ENCODE results near the gene TRPC3.
"Not testable (repeated sequence)": the region's sequence is repeated elsewhere in the genome, so short reads cannot be mapped to it uniquely, and the experiment has no call there.

Gene TRPC3

GRCh38 chr4:121943941-121944340 lies 7.9 kb downstream of the TRPC3 start:
- DNase-seq = peak; percentile 21

GRCh38 chr4:121939690-121940089 lies 12.2 kb downstream of the TRPC3 start:
- no peak for DNase-seq

- peak; percentile 7 for DNase-seq
Measured at GRCh38 chr4:121938282-121939092, 13.4 kb downstream of the TRPC3 start.

- no peak for DNase-seq
Measured at GRCh38 chr4:121936101-121936500, 15.8 kb downstream of the TRPC3 start.

GRCh38 chr4:121934635-121935034 lies 17.2 kb downstream of the TRPC3 start:
- no peak for DNase-seq

GRCh38 chr4:121932212-121932974 lies 19.5 kb downstream of the TRPC3 start:
- no peak for DNase-seq

- no peak for DNase-seq
Measured at GRCh38 chr4:121930304-121930703, 21.6 kb downstream of the TRPC3 start.

- no peak for DNase-seq
Measured at GRCh38 chr4:121927948-121928347, 23.9 kb downstream of the TRPC3 start.

- DNase-seq = not testable (repeated sequence)
Measured at GRCh38 chr4:121926490-121926889, 25.4 kb downstream of the TRPC3 start.

GRCh38 chr4:121923306-121923705 lies 28.6 kb downstream of the TRPC3 start:
- no peak for DNase-seq

GRCh38 chr4:121913667-121914066 lies 38.2 kb downstream of the TRPC3 start:
- DNase-seq = no peak

- DNase-seq = no peak
Measured at GRCh38 chr4:121908346-121908745, 43.5 kb downstream of the TRPC3 start.

GRCh38 chr4:121900132-121900983 lies 51.5 kb downstream of the TRPC3 start:
- peak; percentile 81 for DNase-seq

GRCh38 chr4:121898150-121898549 lies 53.7 kb downstream of the TRPC3 start:
- peak; percentile 12 for DNase-seq

GRCh38 chr4:121888134-121888533 lies 63.7 kb downstream of the TRPC3 start:
- no peak for DNase-seq

GRCh38 chr4:121885115-121885514 lies 66.7 kb downstream of the TRPC3 start:
- no peak for DNase-seq

- peak; percentile 43 for DNase-seq
Measured at GRCh38 chr4:121881158-121881557, 70.7 kb downstream of the TRPC3 start.

GRCh38 chr4:121879135-121879534 lies 72.7 kb downstream of the TRPC3 start:
- no peak for DNase-seq

- no peak for DNase-seq
Measured at GRCh38 chr4:121877041-121877773, 74.7 kb downstream of the TRPC3 start.

GRCh38 chr4:121876070-121876469 lies 75.8 kb downstream of the TRPC3 start:
- no peak for DNase-seq

- no peak for DNase-seq
Measured at GRCh38 chr4:121875652-121876051, 76.2 kb downstream of the TRPC3 start.

- peak; percentile 68 for DNase-seq
Measured at GRCh38 chr4:121873604-121874003, 78.3 kb downstream of the TRPC3 start.
